HG03095 (cell line): ENCODE results near the gene ARHGAP1.

Experiments
- ATAC-seq: cut with Tn5 transposase; IDR thresholded peaks from one replicate; pipeline ENCODE4 v1.9.1; 2021; ENCODE audit warnings: moderate library complexity; ENCODE audit not compliant: unreplicated experiment

Gene ARHGAP1

GRCh38 chr11:46700241-46701077 lies at the start of gene ARHGAP1, which contains the start of gene ZNF408:
Gene ARHGAP1 (minus strand): TSS chr11:46700619. CDS start chr11:46696107, 4,512 bp downstream.
Gene ZNF408 (plus strand): TSS chr11:46701031. CDS start chr11:46701048, 17 bp downstream.
- peak; percentile 84 for ATAC-seq

DNA sequence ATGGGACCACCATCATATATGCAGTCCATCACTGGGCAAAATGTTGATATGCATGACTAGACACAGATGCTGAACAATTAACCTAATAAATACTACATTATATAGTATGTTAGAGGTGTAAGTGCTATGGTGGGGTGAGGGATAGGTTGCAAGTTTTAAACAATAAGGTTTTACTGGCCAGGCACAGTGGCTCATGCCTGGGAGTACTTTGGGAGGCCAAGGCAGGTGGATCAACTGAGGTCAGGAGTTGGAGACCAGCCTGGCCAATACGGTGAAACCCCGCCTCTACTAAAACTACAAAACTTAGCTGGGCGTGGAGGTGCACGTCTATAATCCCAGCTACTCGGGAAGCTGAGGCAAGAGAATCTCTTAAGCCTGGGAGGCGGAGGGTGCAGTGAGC lies 46.7 kb upstream of the ARHGAP1 start:
- ATAC-seq: no peak

- ATAC-seq: no peak
These were observed 45.6 kb upstream of the ARHGAP1 start for GRCh38 chr11:46745995-46746394.

GRCh38 chr11:46745328-46745727 lies 44.9 kb upstream of the ARHGAP1 start:
- ATAC-seq: no peak

DNA sequence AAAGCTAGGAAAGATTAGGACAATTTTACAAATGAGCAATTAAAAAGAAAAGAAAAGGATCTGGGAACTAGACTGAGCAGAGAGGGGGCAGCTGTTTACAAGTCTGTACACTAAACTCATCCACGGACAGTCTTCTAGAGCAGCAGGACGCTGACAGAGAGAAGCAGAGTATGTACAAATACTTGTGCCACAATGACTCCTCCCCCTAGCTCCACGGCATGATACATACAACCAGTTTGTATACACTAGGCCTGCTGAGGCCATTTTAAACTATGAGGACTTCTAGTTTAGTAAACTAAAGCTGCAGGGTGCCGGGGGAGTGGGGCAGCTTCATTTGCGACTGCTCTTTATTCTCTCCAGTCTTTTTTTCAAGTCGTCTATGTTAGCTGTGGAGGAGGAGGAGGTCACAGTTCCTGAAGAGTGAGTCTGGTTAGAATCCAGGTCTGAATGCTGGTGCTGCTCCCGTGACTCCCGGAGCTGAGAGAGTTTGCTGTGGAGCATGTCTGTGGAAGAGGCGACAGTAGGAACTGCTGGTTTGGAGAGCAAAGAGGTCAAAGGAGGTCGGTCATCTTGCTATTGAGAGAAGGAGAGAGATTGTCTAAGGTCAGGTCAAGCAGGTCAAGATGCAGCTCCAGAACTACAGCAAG lies 43.4 kb upstream of the ARHGAP1 start:
- no peak for ATAC-seq

DNA sequence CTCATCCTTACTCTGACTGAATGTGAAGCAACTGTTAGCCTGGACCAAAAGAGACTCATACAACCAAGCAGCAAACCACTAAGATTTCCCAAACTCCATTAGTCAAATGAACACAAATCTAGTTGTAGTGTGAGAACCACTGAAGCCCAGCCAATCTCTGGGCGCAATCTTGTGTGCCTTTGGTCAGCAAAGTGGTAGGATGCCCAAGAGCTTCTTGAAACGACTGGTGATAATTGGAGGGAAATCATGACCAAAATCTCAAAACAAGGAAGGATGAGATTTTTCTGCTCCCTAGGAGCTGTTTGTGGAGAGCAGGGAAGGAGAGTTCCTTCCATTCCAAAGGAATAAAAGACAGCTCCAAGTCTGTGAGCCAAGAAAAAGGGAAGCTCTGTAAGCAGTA lies 42.6 kb upstream of the ARHGAP1 start:
- no peak for ATAC-seq

DNA sequence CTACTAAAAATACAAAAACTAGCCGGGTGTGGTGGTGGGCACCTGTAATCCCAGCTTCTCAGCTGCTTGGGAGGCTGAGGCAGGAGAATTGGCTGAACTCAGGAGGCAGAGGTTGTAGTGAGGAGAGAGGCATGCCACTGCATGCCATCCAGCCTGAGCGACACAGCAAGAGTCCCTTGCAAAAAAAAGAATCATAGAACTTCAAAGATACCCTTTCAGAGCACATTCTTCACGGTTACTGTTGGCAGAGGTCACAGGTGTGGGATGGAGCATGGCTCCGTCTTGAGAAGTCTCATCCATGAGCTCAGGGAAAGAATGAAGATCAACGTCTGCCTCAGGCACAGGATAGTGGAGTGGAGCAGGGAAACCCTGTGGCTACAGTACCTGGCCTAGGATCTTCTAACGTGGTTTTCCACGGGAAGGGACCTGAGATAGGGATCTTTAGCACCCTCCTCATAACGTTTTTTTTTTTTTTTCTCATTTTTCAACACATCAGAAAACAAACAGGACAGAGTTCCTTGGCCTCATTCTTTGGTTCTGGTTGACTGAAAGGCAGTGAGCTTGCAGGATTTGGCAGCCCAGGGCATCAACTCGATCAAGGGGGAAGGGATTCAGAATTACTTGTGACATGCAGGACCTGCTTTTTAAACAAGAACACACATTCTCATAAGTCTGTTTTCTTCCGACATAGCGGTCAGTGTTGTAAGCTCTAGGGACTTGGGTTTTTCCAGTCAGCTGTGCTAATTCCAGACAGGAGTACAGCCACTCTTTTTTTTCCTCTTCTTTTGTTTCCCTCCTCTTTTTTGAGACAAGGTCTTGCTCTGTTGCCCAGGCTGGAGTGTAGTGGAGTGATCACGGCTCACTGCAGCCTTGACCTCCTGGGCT lies 41.4 kb upstream of the ARHGAP1 start:
- no peak for ATAC-seq

- no peak for ATAC-seq
These were observed 38.5 kb upstream of the ARHGAP1 start for GRCh38 chr11:46738887-46739286.

DNA sequence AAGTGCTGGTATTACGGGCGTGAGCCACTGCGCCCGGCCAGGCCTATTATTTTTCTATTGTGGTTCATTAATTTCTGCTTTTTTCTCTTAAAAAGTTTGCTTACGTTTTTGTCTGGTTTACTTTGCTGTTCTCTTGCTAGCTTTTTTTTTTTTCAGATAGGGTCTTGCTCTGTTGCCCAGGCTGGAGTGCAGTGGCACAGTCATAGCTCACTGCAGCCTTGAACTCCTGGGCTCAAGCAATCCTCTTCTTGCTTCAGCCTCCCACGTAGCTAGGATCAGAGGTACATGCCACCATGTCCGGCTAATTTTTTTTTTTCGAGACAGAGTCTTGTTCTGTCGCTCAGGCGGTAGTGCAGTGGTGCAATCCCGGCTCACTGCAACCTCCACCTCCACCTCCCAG lies 37.3 kb upstream of the ARHGAP1 start:
- ATAC-seq: no peak

DNA sequence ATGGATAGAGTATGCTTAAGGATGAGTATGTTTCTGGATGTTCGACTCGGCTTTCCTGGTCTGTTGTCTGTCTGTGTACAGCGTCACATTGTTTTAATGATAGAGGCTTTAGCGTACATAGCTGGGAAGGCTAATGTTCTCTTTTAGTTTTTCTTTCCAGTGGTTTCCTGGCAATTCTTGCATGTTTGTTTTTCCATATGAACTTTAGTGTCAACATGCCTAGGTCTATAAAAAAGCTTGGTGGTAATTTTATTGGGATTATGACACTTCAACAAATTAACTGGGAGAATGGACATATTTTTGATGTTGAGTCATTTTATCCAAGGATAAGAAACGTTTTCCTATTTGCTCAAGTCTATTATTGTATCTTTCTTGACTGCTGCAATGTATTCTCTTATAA lies 36.2 kb upstream of the ARHGAP1 start:
- no peak for ATAC-seq

GRCh38 chr11:46736146-46736545 lies 35.7 kb upstream of the ARHGAP1 start:
- ATAC-seq: no peak

GRCh38 chr11:46733234-46733633 lies 32.8 kb upstream of the ARHGAP1 start:
- ATAC-seq: no peak

DNA sequence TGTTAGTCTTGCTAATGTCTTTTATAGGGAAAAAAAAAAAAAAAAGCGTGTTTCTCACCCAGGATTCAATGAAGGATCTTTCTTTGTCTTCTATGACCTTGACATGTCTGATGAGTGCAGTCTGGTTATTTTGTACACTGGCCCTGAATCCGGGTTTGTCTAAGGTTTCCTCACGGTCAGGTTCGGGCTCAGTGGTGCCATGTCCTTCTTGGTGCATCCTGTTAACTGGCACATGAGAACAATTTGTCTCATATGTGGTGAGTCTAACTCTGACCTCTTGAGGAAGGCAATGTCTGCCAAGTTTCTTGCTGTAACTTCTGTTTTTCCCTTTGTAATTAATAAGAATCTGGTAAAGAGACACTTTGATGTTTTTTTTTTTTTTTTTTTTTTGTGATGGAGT lies 31.1 kb upstream of the ARHGAP1 start:
- ATAC-seq: no peak

DNA sequence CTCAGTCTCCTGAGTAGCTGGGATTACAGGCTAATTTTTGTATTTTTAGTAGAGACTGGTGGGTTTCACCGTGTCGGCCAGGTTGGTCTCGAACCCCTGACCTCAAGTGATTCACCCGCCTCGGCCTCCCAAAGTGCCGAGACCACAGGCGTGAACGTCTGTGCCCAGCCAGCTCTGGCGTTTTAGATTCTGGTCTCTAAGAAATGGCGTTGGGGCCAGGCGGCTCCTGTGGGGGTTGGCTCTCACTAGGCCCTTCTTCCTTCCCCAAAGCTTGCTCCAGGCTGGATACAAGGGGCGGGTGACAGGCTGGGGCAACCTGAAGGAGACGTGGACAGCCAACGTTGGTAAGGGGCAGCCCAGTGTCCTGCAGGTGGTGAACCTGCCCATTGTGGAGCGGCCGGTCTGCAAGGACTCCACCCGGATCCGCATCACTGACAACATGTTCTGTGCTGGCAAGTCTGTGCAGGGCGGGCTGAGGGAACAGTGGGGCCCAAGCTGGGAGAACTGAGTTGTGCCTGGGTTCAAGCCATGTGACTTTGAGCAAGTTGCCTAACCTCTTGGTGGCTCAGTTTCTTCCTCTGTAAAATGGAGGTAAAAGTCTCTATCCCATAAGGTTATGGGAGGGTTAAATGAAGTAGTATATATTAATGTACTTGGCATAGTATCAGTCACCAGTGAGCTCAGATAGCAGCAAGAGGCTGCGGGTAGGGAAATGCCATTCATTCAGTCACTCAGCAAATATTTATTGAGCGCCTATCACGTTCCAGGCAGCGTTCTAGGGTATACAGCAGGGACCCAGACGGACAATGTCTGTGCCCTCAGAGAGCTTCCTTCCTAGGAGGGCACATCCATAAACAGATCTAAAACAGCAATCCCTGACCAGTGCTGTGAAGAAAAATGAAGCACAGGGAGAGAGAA lies 28.9 kb upstream of the ARHGAP1 start:
- no peak for ATAC-seq

DNA sequence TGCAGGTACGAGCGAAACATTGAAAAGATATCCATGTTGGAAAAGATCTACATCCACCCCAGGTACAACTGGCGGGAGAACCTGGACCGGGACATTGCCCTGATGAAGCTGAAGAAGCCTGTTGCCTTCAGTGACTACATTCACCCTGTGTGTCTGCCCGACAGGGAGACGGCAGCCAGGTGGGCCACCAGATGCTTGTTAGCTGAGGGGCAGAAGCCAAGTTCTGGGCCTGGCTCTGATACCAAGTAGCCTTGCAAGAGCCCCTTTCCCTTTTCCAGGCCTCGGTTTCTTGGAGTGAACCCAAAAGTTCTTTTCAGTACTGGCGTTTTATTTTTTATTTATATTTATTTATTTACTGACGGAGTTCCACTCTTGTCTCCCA lies 28.2 kb upstream of the ARHGAP1 start:
- no peak for ATAC-seq

- no peak for ATAC-seq
These were observed 27.7 kb upstream of the ARHGAP1 start for GRCh38 chr11:46727952-46728658.

DNA sequence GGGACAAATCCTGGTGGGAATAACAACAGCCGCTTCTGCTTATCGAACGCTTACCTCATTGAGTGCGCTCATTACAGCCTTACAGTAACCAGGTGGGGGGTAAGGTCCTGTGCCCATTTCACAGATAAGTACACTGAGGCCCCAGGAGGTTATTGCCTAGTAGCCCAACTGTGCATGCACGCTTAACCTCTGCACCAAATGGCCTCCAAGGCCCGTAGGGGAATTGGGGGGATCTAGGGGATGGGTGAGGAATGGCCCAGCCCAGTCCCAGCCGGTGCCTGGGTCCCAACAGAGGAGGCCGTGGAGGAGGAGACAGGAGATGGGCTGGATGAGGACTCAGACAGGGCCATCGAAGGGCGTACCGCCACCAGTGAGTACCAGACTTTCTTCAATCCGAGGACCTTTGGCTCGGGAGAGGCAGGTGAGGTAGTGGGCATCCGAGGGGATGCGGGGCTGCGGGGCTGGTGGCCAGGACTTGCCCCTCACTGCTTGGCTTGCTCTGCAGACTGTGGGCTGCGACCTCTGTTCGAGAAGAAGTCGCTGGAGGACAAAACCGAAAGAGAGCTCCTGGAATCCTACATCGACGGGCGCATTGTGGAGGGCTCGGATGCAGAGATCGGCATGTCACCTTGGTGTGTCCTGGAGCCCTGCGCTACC lies 25.9 kb upstream of the ARHGAP1 start:
- no peak for ATAC-seq

GRCh38 chr11:46725338-46726205 lies 25.2 kb upstream of the ARHGAP1 start:
- ATAC-seq: no peak
